ENCODE measurements around the gene RASSF3.

DNA sequence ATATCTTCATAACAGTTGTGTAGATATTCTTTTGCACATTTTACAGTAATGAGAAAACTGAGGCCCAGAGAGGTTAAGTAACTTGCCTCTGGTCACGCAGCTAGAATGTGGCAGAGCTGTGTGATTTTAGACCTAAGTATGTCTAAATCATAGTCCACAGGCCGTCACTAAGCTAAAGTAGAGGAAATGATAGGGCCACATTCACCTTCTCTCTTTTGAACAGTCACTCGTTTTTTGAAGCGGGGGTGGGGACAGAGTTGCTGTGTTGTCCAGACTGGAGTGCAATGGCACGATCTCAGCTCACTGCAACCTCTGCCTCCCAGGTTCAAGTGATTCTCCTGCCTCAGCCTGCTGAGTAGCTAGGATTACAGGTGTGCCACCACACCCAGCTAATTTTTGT, 68.5 kb downstream of the RASSF3 start:
- TF ChIP-seq, protein P1, sequence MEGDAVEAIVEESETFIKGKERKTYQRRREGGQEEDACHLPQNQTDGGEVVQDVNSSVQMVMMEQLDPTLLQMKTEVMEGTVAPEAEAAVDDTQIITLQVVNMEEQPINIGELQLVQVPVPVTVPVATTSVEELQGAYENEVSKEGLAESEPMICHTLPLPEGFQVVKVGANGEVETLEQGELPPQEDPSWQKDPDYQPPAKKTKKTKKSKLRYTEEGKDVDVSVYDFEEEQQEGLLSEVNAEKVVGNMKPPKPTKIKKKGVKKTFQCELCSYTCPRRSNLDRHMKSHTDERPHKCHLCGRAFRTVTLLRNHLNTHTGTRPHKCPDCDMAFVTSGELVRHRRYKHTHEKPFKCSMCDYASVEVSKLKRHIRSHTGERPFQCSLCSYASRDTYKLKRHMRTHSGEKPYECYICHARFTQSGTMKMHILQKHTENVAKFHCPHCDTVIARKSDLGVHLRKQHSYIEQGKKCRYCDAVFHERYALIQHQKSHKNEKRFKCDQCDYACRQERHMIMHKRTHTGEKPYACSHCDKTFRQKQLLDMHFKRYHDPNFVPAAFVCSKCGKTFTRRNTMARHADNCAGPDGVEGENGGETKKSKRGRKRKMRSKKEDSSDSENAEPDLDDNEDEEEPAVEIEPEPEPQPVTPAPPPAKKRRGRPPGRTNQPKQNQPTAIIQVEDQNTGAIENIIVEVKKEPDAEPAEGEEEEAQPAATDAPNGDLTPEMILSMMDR (IDR thresholded peaks at IDR 0.05): no peak
- no peak for TF ChIP-seq POLR2A (IDR thresholded peaks at IDR 0.05)
